Diencephalon (tissue), 1 donor: ENCODE measurements around the gene NATD1. TPM values are rescaled to one million over a fixed set of nuclear protein-coding genes. Genes with fewer than 3 reads are reported as not detected.

Source experiments
- small RNA-seq: library from RNA; depleted of rRNA; stranded (forward); fragments of <200 nt; gene quantifications from one replicate; pipeline ENCODE3, GENCODE V24; 2014
- total RNA-seq: library from RNA; depleted of rRNA; stranded (reverse); fragments of >200 nt; gene quantifications from one replicate; pipeline ENCODE4 v1.2.3, GENCODE V29; 2014

Gene NATD1
- 1.6 TPM for total RNA-seq

DNA sequence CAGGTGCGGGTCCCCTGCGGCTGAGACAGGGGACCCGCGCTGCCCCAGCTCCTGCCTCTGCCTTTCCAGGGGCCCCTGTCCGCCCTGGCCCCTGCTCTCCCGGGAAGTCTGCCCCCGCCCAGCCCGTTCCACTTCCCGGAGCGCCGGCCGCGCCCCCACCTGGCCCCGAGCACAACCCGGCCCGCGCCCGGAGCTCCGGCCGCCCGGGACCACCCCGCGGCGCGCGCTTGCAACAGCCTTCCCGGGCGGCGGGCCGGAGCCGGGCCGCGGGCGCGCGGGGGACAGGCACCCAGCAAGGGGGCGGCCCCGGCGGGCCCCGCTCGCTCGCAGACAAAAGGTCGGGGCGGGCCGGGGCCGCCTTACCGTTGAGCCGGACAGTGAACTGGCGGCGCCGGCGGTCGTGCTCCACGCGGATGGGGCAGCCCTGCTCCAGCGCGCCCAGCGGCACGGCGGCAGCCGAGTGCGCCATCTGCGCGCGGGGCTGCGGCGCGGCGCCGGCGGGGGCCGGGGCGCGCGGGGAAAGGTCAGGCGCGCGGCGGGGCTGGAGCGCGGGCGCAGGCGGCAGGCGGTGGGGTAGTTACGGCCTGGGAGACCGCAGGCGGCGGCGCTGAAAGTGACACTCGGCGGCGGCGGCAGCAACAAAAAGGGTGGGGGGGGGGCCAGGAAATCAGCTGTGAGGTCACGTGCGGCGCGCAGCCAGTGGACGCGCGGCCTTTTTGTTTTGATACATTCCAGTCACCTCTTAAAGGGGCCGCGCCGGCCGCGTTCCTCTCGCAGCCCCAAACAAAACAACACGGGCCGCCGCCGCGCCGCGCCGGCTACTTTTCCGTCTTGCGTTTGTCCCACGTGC, at the start of gene NATD1:
Gene NATD1, minus strand, starts transcription at position 615 of the 850 bp plus-strand sequence. Its CDS starts 146 bp downstream, at position 469.

DNA sequence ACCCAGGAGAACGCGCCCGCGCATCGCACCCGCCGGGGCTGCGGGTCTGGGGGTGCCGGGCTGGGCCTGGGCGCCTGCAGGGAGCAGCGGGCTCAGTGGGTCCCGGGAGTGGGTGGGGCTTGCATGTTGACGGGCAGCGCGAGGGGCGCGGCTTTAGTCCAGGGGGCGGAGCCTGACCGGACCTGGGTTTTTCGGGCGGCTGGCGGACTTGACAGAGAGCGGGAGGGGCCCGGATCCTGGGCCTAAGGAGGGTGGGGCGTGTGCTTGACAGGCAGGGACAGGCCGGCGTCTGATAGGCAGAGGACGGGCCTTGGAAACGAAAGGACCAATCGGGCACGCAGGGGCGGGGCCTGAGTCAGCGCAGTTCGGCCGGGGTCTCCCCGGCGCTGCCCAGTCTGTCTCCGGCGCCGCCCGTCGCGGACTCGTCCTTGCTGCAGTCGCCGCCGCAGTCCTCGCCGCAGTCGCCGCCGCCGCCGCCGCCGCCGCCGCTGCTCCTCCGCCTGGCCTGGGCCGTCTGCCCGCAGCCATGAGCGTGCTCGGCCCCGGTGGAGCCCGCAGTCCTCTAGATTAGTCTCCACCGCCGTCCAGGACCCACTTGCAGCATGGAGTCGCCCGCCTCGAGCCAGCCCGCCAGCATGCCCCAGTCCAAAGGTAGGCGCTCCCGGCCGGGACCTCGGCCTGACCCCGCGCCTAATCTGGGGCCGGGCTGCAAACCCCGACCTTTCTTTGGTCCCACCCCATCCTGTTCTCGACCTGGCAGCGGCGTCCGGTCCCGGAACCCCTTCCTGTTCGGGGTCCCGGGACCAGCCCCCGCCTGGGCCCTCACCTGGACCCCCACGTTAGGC, 31.3 kb upstream of the NATD1 start, which contains the start of gene MAP2K3:
Gene MAP2K3, plus strand, starts transcription at position 393 of the 845 bp plus-strand sequence. Its CDS starts 210 bp downstream, at position 603.

DNA sequence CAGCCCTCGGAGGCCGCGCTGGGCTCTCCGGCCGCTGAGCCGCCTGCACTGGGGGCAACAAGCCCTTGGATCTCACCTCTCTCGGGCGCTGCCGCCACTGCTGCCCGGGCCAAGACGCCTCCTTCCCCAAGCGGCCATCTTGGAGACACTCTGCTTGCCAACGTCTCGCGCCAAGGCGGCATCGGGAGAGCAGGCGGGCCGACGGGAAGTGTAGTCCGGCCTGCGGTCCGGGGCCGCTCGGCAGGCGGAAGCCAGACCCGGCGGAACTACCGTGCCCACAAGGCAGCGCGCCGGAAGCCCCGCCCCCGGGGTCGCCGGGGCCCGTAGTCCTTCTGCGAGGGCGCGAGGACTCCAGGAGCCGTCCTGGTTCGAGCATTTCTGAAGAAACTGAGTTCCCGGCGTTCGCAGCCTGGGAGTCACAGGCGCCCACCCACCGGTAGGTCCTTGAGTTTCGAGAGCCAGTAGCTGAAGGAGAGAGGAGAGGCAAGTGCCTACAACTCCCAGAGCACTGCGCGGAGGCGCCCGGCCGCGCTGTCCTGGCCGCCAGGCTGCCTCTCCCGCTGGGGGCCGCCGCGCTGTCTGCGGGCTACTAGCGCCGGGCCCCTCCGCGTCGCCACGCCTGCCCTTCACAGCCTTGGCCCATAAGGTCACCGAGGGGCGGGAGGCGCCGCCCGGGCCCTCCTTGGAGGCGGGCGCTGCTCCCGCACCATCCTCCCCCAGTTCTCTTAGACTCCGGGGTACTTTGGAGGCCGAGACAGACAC, 39.0 kb downstream of the NATD1 start, which contains the start of gene TMEM11:
Gene TMEM11, minus strand, starts transcription at position 147 of the 762 bp plus-strand sequence. Its CDS starts 9 bp downstream, at position 138.

Small RNA genes within 50 kb of the gene (small RNA-seq; reads per million reads assigned to genes)
- not detected for gene RN7SL426P

Other genes starting within 250 kb of the NATD1 start
- gene USP22, start 210.4 kb downstream of the NATD1 start, total RNA-seq = 437 TPM
- gene DHRS7B, start 126.4 kb downstream of the NATD1 start, total RNA-seq = 15.2 TPM
- gene TMEM11, start 39.2 kb downstream of the NATD1 start, total RNA-seq = 12.9 TPM
- gene MAP2K3, start 31.3 kb upstream of the NATD1 start, total RNA-seq = 5.1 TPM
- 6.0 TPM for gene KCNJ12, start 122.9 kb upstream of the NATD1 start, total RNA-seq